Neural progenitor cell (in vitro differentiated cells): ENCODE data around the gene ALG5. TPM values are rescaled to one million over a fixed set of nuclear protein-coding genes. Genes with fewer than 3 reads are reported as not detected.

ENCODE experiments used
- DNase-seq: peaks from one replicate; pipeline ENCODE4 v3.0.0-alpha.2; 2016; ENCODE audit warnings: low spot score
- H2AFZ ChIP-seq: fragments of 200-600 bp; sonication (generic); replicated peaks from 2 replicates; pipeline ENCODE4 v1.6.1; 2016; ENCODE audit warnings: antibody characterized with exemption
- H3F3A ChIP-seq: fragments of 200-600 bp; sonication (generic); 2 replicates; pipeline ENCODE4 v1.6.1; 2016; ENCODE audit warnings: antibody characterized with exemption, low read depth
- H3K27ac ChIP-seq: fragments of 200-600 bp; sonication (generic); 2 replicates; pipeline ENCODE4 v1.5.1; 2016; ENCODE audit warnings: mild to moderate bottlenecking
- H3K27me3 ChIP-seq: fragments of 200-600 bp; sonication (generic); 2 replicates; pipeline ENCODE4 v1.6.1; 2016; ENCODE audit warnings: mild to moderate bottlenecking, moderate library complexity
- H3K36me3 ChIP-seq: fragments of 200-600 bp; sonication (generic); 2 replicates; pipeline ENCODE4 v1.5.1; 2016
- H3K4me1 ChIP-seq: fragments of 200-600 bp; sonication (generic); 2 replicates; pipeline ENCODE4 v1.6.1; 2016; ENCODE audit warnings: mixed run types
- H3K4me2 ChIP-seq: fragments of 200-600 bp; sonication (generic); 2 replicates; pipeline ENCODE4 v1.6.1; 2016
- H3K4me3 ChIP-seq: fragments of 200-600 bp; sonication (generic); 2 replicates; pipeline ENCODE4 v1.5.1; 2016
- H3K79me2 ChIP-seq: fragments of 200-600 bp; sonication (generic); 2 replicates; pipeline ENCODE4 v1.6.1; 2016; ENCODE audit warnings: low read depth
- H3K9ac ChIP-seq: fragments of 200-600 bp; sonication (generic); 2 replicates; pipeline ENCODE4 v1.6.1; 2016
- H3K9me3 ChIP-seq: fragments of 200-600 bp; sonication (generic); 2 replicates; pipeline ENCODE4 v1.5.1; 2016; ENCODE audit warnings: low read depth
- H4K20me1 ChIP-seq: fragments of 200-600 bp; sonication (generic); 2 replicates; pipeline ENCODE4 v1.6.1; 2016; ENCODE audit warnings: low read depth
- H3K27ac Mint-ChIP-seq: 3 replicates; pipeline ENCODE4 v1.8.0; 2021; ENCODE audit warnings: mixed read lengths
- H3K27me3 Mint-ChIP-seq: 2 replicates; pipeline ENCODE4 v1.8.0; 2022; ENCODE audit warnings: low read depth, mild to moderate bottlenecking, inconsistent platforms, moderate library complexity, mixed read lengths; ENCODE audit not compliant: insufficient read depth
- H3K36me3 Mint-ChIP-seq: 3 replicates; pipeline ENCODE4 v1.8.0; 2021; ENCODE audit warnings: mixed read lengths
- H3K4me1 Mint-ChIP-seq: 3 replicates; pipeline ENCODE4 v1.8.0; 2021; ENCODE audit warnings: mixed read lengths
- H3K4me3 Mint-ChIP-seq: 3 replicates; pipeline ENCODE4 v1.8.0; 2021; ENCODE audit warnings: mild to moderate bottlenecking, moderate library complexity, mixed read lengths
- H3K9me3 Mint-ChIP-seq: 3 replicates; pipeline ENCODE4 v1.8.0; 2020; ENCODE audit warnings: mixed read lengths
- EZH2 ChIP-seq: fragments of 200-600 bp; sonication (generic); IDR thresholded peaks from 2 replicates; pipeline ENCODE4 v1.6.1; 2017; ENCODE audit warnings: antibody characterized with exemption, mild to moderate bottlenecking, moderate library complexity
- EZH2phosphoT487 ChIP-seq: fragments of 200-600 bp; sonication (generic); IDR thresholded peaks from 2 replicates; pipeline ENCODE4 v1.6.1; 2017; ENCODE audit warnings: antibody characterized with exemption
- total RNA-seq: library from RNA; depleted of rRNA; stranded (reverse); fragments of >200 nt; gene quantifications from 2 replicates; pipeline ENCODE4 v1.2.3, GENCODE V29; 2015; ENCODE audit warnings: low replicate concordance
- TF ChIP-seq, protein P1 (sequence below): fragments of 200-600 bp; sonication (generic); IDR thresholded peaks from 2 replicates; pipeline ENCODE4 v1.5.1; 2017; ENCODE audit warnings: antibody characterized with exemption, mild to moderate bottlenecking

The ALG5 gene
- total RNA-seq, 1 donor from 2014 or later, result 24.1 TPM

GRCh38 chr13:37014609-37015008 lies 15.5 kb upstream of the ALG5 start:
- Histone ChIP-seq H3K4me3 (no peak overlapping the region), H3K79me2 (no peaks in the 10 kb centered on the region), H2AFZ (no peak overlapping the region), H3K27me3 (no peaks in the 10 kb centered on the region), H3K4me2 (no peak overlapping the region), H3K9ac (no peak overlapping the region), H3F3A (peaks cover 22% of the 10 kb centered on the region), H4K20me1 (no peaks in the 10 kb centered on the region), H3K4me1 (no peaks in the 10 kb centered on the region), H3K27ac (no peak overlapping the region), H3K9me3 (no peaks in the 10 kb centered on the region), H3K36me3 (peaks cover 14% of the 10 kb centered on the region)
- Mint-ChIP-seq H3K4me3 (no peak overlapping the region), H3K27me3 (peaks cover 3% of the 10 kb centered on the region), H3K9me3 (no peaks in the 10 kb centered on the region), H3K36me3 (peaks cover 19% of the 10 kb centered on the region), H3K27ac (no peak overlapping the region), H3K4me1 (no peaks in the 10 kb centered on the region)
- no peak for DNase-seq
- TF ChIP-seq EZH2phosphoT487 (no peak), EZH2 (no peak)
- TF ChIP-seq, protein P1, sequence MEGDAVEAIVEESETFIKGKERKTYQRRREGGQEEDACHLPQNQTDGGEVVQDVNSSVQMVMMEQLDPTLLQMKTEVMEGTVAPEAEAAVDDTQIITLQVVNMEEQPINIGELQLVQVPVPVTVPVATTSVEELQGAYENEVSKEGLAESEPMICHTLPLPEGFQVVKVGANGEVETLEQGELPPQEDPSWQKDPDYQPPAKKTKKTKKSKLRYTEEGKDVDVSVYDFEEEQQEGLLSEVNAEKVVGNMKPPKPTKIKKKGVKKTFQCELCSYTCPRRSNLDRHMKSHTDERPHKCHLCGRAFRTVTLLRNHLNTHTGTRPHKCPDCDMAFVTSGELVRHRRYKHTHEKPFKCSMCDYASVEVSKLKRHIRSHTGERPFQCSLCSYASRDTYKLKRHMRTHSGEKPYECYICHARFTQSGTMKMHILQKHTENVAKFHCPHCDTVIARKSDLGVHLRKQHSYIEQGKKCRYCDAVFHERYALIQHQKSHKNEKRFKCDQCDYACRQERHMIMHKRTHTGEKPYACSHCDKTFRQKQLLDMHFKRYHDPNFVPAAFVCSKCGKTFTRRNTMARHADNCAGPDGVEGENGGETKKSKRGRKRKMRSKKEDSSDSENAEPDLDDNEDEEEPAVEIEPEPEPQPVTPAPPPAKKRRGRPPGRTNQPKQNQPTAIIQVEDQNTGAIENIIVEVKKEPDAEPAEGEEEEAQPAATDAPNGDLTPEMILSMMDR, result no peak

DNA sequence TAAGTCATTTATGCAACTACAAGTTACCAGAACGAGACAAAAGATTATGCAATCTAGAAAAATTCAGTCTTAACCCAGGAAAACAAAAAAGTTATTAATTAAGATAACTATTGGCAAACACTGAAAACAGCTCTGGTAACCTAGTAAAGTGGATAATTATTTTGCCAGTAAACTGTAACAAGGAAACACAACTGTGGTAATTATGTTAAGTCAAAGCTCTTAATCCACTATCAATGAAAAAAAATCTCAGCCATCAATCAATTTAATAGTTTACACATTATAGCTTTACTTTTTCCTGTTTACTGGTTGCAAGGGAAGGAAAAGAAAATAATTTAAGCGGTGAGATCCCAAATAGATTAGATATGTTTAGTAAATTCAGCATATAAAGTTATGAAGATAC lies 12.6 kb upstream of the ALG5 start:
- Mint-ChIP-seq H3K4me1 (no peaks in the 10 kb centered on the region), H3K27me3 (peaks cover 3% of the 10 kb centered on the region), H3K36me3 (peaks cover 29% of the 10 kb centered on the region), H3K27ac (no peak overlapping the region), H3K4me3 (no peak overlapping the region), H3K9me3 (no peaks in the 10 kb centered on the region)
- TF ChIP-seq, protein P1, result no peak
- TF ChIP-seq EZH2, result no peak
- TF ChIP-seq EZH2phosphoT487, result no peak
- Histone ChIP-seq H3F3A (peaks cover 35% of the 10 kb centered on the region), H3K4me3 (no peak overlapping the region), H3K9me3 (no peaks in the 10 kb centered on the region), H3K4me1 (no peaks in the 10 kb centered on the region), H3K4me2 (no peak overlapping the region), H3K9ac (no peak overlapping the region), H2AFZ (no peak overlapping the region), H3K36me3 (peaks cover 37% of the 10 kb centered on the region), H3K27me3 (no peaks in the 10 kb centered on the region), H3K27ac (no peak overlapping the region), H3K79me2 (no peaks in the 10 kb centered on the region), H4K20me1 (no peaks in the 10 kb centered on the region)
- no peak for DNase-seq

DNA sequence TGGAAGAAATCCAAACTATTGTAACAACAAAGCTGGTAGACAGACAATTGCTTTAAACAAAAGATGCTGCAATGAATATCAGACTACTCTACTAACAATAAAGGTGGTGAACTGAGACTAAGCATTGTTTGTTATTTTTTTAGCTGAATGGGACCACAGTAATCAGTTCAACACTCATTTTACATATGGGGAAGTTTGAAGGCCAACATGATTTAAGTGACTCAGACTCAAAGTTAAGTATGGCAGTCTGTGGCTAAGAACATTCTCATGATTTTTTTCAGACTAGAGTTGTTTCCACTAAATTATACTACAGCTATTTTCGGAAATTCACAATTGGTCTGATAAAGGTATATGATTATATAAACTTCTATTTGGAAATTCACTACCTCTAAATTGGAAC lies 11.9 kb upstream of the ALG5 start:
- Histone ChIP-seq H2AFZ (no peak overlapping the region), H3K27me3 (no peaks in the 10 kb centered on the region), H3F3A (peaks cover 35% of the 10 kb centered on the region), H3K27ac (no peak overlapping the region), H3K36me3 (peaks cover 41% of the 10 kb centered on the region), H4K20me1 (no peaks in the 10 kb centered on the region), H3K4me3 (no peak overlapping the region), H3K4me1 (no peaks in the 10 kb centered on the region), H3K9ac (no peak overlapping the region), H3K9me3 (no peaks in the 10 kb centered on the region), H3K4me2 (no peak overlapping the region), H3K79me2 (no peaks in the 10 kb centered on the region)
- Mint-ChIP-seq H3K4me1 (no peaks in the 10 kb centered on the region), H3K27ac (no peak overlapping the region), H3K4me3 (no peak overlapping the region), H3K27me3 (peaks cover 2% of the 10 kb centered on the region), H3K36me3 (peaks cover 24% of the 10 kb centered on the region), H3K9me3 (no peaks in the 10 kb centered on the region)
- no peak for TF ChIP-seq EZH2
- TF ChIP-seq, protein P1, result no peak
- no peak for TF ChIP-seq EZH2phosphoT487
- no peak for DNase-seq
